GM23338 (cell line): ENCODE results near the gene UBASH3B. TPM values are rescaled to one million over a fixed set of nuclear protein-coding genes. Genes with fewer than 3 reads are reported as not detected.

Source experiments
- ATAC-seq: fragments of 200-7000 bp; cut with Tn5 transposase; 3 replicates; pipeline ENCODE4 v1.9.1; 2020
- DNase-seq: peaks from one replicate; pipeline ENCODE4 v3.0.0-alpha.2; 2015; ENCODE audit warnings: low spot score
- H2AFZ ChIP-seq: fragments of 200-600 bp; sonication (generic); 2 replicates; pipeline ENCODE4 v1.8.0; 2016; ENCODE audit warnings: antibody characterized with exemption, mild to moderate bottlenecking, moderate library complexity
- H3F3A ChIP-seq: fragments of 200-600 bp; sonication (generic); replicated peaks from 2 replicates; pipeline ENCODE4 v1.8.0; 2017; ENCODE audit warnings: antibody characterized with exemption, mixed run types, low read depth
- H3K27ac ChIP-seq: fragments of 200-600 bp; sonication (generic); 2 replicates; pipeline ENCODE4 v1.6.1; 2016; ENCODE audit warnings: low read depth
- H3K27me3 ChIP-seq: fragments of 200-600 bp; sonication (generic); 2 replicates; pipeline ENCODE4 v1.8.0; 2016; ENCODE audit warnings: mild to moderate bottlenecking, mixed run types, moderate library complexity; ENCODE audit not compliant: insufficient read depth
- H3K36me3 ChIP-seq: fragments of 200-600 bp; sonication (generic); 2 replicates; pipeline ENCODE4 v1.8.0; 2016; ENCODE audit warnings: mild to moderate bottlenecking; ENCODE audit not compliant: insufficient read depth
- H3K4me1 ChIP-seq: fragments of 200-600 bp; sonication (generic); 2 replicates; pipeline ENCODE4 v1.8.0; 2016; ENCODE audit warnings: mild to moderate bottlenecking, moderate library complexity; ENCODE audit not compliant: insufficient read depth
- H3K4me2 ChIP-seq: fragments of 200-600 bp; sonication (generic); 2 replicates; pipeline ENCODE4 v1.7.1; 2017; ENCODE audit warnings: mixed run types
- H3K4me3 ChIP-seq: fragments of 200-600 bp; sonication (generic); 2 replicates; pipeline ENCODE4 v1.6.1; 2016; ENCODE audit warnings: mixed run types
- H3K79me2 ChIP-seq: fragments of 200-600 bp; sonication (generic); replicated peaks from 2 replicates; pipeline ENCODE4 v1.8.0; 2017; ENCODE audit warnings: mild to moderate bottlenecking; ENCODE audit not compliant: insufficient read depth
- H3K9me2 ChIP-seq: fragments of 200-600 bp; sonication (generic); 2 replicates; pipeline ENCODE4 v1.8.0; 2017; ENCODE audit not compliant: insufficient read depth
- H4K20me1 ChIP-seq: fragments of 200-600 bp; sonication (generic); replicated peaks from 2 replicates; pipeline ENCODE4 v1.8.0; 2017; ENCODE audit warnings: mild to moderate bottlenecking; ENCODE audit not compliant: insufficient read depth
- H3K27ac Mint-ChIP-seq: 2 replicates; pipeline ENCODE4 v1.8.0; 2020; ENCODE audit warnings: inconsistent platforms, mild to moderate bottlenecking, moderate library complexity, mixed read lengths
- H3K27me3 Mint-ChIP-seq: 3 replicates; pipeline ENCODE4 v1.8.0; 2022; ENCODE audit warnings: low read depth, mild to moderate bottlenecking, moderate library complexity, mixed read lengths, inconsistent platforms; ENCODE audit not compliant: insufficient read depth, poor library complexity
- H3K36me3 Mint-ChIP-seq: 3 replicates; pipeline ENCODE4 v1.8.0; 2021; ENCODE audit warnings: low read depth, mild to moderate bottlenecking, inconsistent platforms, moderate library complexity, mixed read lengths
- H3K4me1 Mint-ChIP-seq: 3 replicates; pipeline ENCODE4 v1.8.0; 2020; ENCODE audit warnings: mild to moderate bottlenecking, inconsistent platforms, mixed read lengths
- H3K4me3 Mint-ChIP-seq: 3 replicates; pipeline ENCODE4 v1.8.0; 2021; ENCODE audit warnings: moderate library complexity, mild to moderate bottlenecking, inconsistent platforms, mixed read lengths
- H3K9me3 Mint-ChIP-seq: 3 replicates; pipeline ENCODE4 v1.8.0; 2020; ENCODE audit warnings: moderate library complexity, mild to moderate bottlenecking, inconsistent platforms, mixed read lengths
- CREB1 ChIP-seq: fragments of 250-450 bp; sonication (Bioruptor Pico); IDR thresholded peaks from 2 replicates; pipeline ENCODE4 v1.5.0; 2020; ENCODE audit warnings: low read depth, mild to moderate bottlenecking, moderate library complexity
- CTCF ChIP-seq, 2 experiments: fragments of 200-600 bp in 1 of 2; sonication (generic) in 1 of 2; conservative IDR thresholded peaks; 2 replicates each; pipeline versions ENCODE4 v1.5.1 to v1.6.1; 2016 to 2017; ENCODE audit warnings: antibody characterized with exemption in 2 of 2, low read depth in 2 of 2, mild to moderate bottlenecking in 2 of 2, moderate library complexity in 1 of 2
- ETS1 ChIP-seq: IDR thresholded peaks from 2 replicates; pipeline ENCODE4 v1.6.1; 2016; ENCODE audit warnings: antibody characterized with exemption
- EZH2 ChIP-seq: fragments of 200-600 bp; sonication (generic); IDR thresholded peaks from one replicate; pipeline ENCODE4 v1.8.0; 2017; ENCODE audit warnings: antibody characterized with exemption, mild to moderate bottlenecking, low read depth; ENCODE audit not compliant: unreplicated experiment
- EZH2phosphoT487 ChIP-seq: fragments of 200-600 bp; sonication (generic); IDR thresholded peaks from one replicate; pipeline ENCODE4 v1.8.1; 2018; ENCODE audit warnings: antibody characterized with exemption; ENCODE audit not compliant: unreplicated experiment
- NANOG ChIP-seq: IDR thresholded peaks from 2 replicates; pipeline ENCODE4 v1.6.1; 2016; ENCODE audit warnings: antibody characterized with exemption, borderline replicate concordance
- POLR2AphosphoS5 ChIP-seq: IDR thresholded peaks from 2 replicates; pipeline ENCODE4 v1.6.1; 2016; ENCODE audit warnings: antibody characterized with exemption, low read depth
- STAT1 ChIP-seq: IDR thresholded peaks from one replicate; pipeline ENCODE4 v1.6.1; 2016; ENCODE audit warnings: antibody characterized with exemption; ENCODE audit not compliant: unreplicated experiment
- ZNF114 ChIP-seq: fragments of 250-450 bp; sonication (Bioruptor Pico); IDR thresholded peaks from 2 replicates; pipeline ENCODE4 v1.5.0; 2020; ENCODE audit warnings: mild to moderate bottlenecking, moderate library complexity
- ZNF331 ChIP-seq: fragments of 250-450 bp; sonication (Bioruptor Pico); IDR thresholded peaks from 2 replicates; pipeline ENCODE4 v1.5.0; 2020; ENCODE audit warnings: low read depth, mild to moderate bottlenecking, moderate library complexity
- ZNF462 ChIP-seq: fragments of 250-450 bp; sonication (Bioruptor Pico); IDR thresholded peaks from 2 replicates; pipeline ENCODE4 v1.5.0; 2020; ENCODE audit warnings: mild to moderate bottlenecking, moderate library complexity
- polyA plus RNA-seq: library from polyadenylated mRNA; unstranded; fragments of >200 nt; fragmentation: Nextera tagmentation; extraction: Ambion mirVana; gene quantifications from 2 replicates; pipeline ENCODE4 v1.2.1, GENCODE V29; 2016
- total RNA-seq: library from RNA; depleted of rRNA; stranded (reverse); fragments of >200 nt; shearing (Covaris generic); gene quantifications from 2 replicates; pipeline ENCODE4 v1.2.3, GENCODE V29; 2014

The UBASH3B gene
- total and polyA plus RNA-seq, 2 experiments from 2014 or later: 2.1 to 12.0 TPM

- Mint-ChIP-seq H3K4me3 (no peak overlapping the region), H3K36me3 (no peaks in the 10 kb centered on the region), H3K4me1 (peaks cover 25% of the 10 kb centered on the region), H3K27me3 (peaks cover 3% of the 10 kb centered on the region), H3K9me3 (no peaks in the 10 kb centered on the region), H3K27ac (no peak overlapping the region)
- Histone ChIP-seq H3K4me1 (peaks cover 18% of the 10 kb centered on the region; the same call in 1 of the 2 replicates), H3K27ac (no peak overlapping the region), H2AFZ (no peak overlapping the region), H3K9me2 (no peaks in the 10 kb centered on the region), H3K79me2 (no peaks in the 10 kb centered on the region), H3K36me3 (no peaks in the 10 kb centered on the region), H3K4me2 (no peak overlapping the region), H3F3A (no peaks in the 10 kb centered on the region), H3K4me3 (no peak overlapping the region), H3K27me3 (no peaks in the 10 kb centered on the region), H4K20me1 (no peaks in the 10 kb centered on the region)
- peak; percentile 87 for ATAC-seq
- peak; percentile 92 for DNase-seq
- TF ChIP-seq CTCF (conservative IDR thresholded peaks at IDR 0.05; ENCODE audit: low read depth in 2 of 2): peak; percentile 79 to 91
- no peak for TF ChIP-seq ZNF462
Measured at GRCh38 chr11:122853971-122854446, 198.5 kb downstream of the UBASH3B start.

- Histone ChIP-seq H3K27ac (no peak overlapping the region), H3K4me3 (no peak overlapping the region), H3K4me1 (no peaks in the 10 kb centered on the region), H3K79me2 (no peaks in the 10 kb centered on the region), H2AFZ (no peak overlapping the region), H3K27me3 (no peaks in the 10 kb centered on the region), H3K4me2 (no peak overlapping the region), H3F3A (no peaks in the 10 kb centered on the region), H3K36me3 (no peaks in the 10 kb centered on the region), H4K20me1 (no peaks in the 10 kb centered on the region), H3K9me2 (no peaks in the 10 kb centered on the region)
- Mint-ChIP-seq H3K9me3 (no peaks in the 10 kb centered on the region), H3K4me3 (no peak overlapping the region), H3K27me3 (peaks cover 2% of the 10 kb centered on the region), H3K27ac (no peak overlapping the region), H3K4me1 (no peaks in the 10 kb centered on the region), H3K36me3 (no peaks in the 10 kb centered on the region)
- DNase-seq (no peak), ATAC-seq (no peak)
- TF ChIP-seq CTCF (conservative IDR thresholded peaks at IDR 0.05; ENCODE audit: low read depth in 2 of 2) (no peak), EZH2phosphoT487 (no peak), EZH2 (no peak), POLR2AphosphoS5 (no peak), ZNF331 (CRISPR knock-in tag) (no peak), CREB1 (CRISPR knock-in tag) (no peak), STAT1 (no peak), ETS1 (no peak), NANOG (no peak), ZNF114 (CRISPR knock-in tag) (no peak)
Measured at GRCh38 chr11:122861631-122862030, 206.1 kb downstream of the UBASH3B start.
